Dermis lymphatic vessel endothelial cell (primary cell): ENCODE results near the gene TROAP. TPM values are rescaled to one million over a fixed set of nuclear protein-coding genes. Genes with fewer than 3 reads are reported as not detected.

ENCODE experiments used
- total RNA-seq: library from RNA; depleted of rRNA; stranded (reverse); fragments of >200 nt; gene quantifications from 2 replicates; pipeline ENCODE4 v1.2.1, GENCODE V29; 2014

Gene TROAP
- 1.5 and 2.2 TPM in 2 replicates for total RNA-seq

GRCh38 chr12:49322708-49323523, at the start of gene TROAP:
TROAP (plus strand) TSS chr12:49323255; CDS start chr12:49323609, 354 bp downstream.

GRCh38 chr12:49295082-49295936, 27.7 kb upstream of the TROAP start, which contains the start of gene PRPH:
PRPH (plus strand) TSS chr12:49295147; CDS start chr12:49295201, 54 bp downstream.

GRCh38 chr12:49336645-49337584, 13.9 kb downstream of the TROAP start, which contains the start of gene C1QL4:
C1QL4 (minus strand) TSS chr12:49337188; CDS start chr12:49336477, 711 bp downstream.

GRCh38 chr12:49346659-49347310, 23.7 kb downstream of the TROAP start, which contains the start of gene DNAJC22:
DNAJC22 (plus strand) TSS chr12:49346888; CDS start chr12:49348873, 1,985 bp downstream.

GRCh38 chr12:49367381-49368239, 44.6 kb downstream of the TROAP start, which contains the start of gene SPATS2:
SPATS2 (plus strand) TSS chr12:49367462; CDS start chr12:49461013, 93,551 bp downstream.

Other genes with a start within 250 kb of the TROAP start
- gene DHH, start 228.5 kb upstream of the TROAP start, total RNA-seq: 0.26 and 0.33 TPM in 2 replicates
- gene LMBR1L, start 212.4 kb upstream of the TROAP start, total RNA-seq: 75.0 and 82.4 TPM in 2 replicates
- 428 and 433 TPM in 2 replicates for gene TUBA1B, start 191.9 kb upstream of the TROAP start, total RNA-seq
- gene TUBA1A, start 134.2 kb upstream of the TROAP start, total RNA-seq: 454 and 466 TPM in 2 replicates
- gene TUBA1C, start 58.2 kb upstream of the TROAP start, total RNA-seq: 79.7 and 102 TPM in 2 replicates
- not detected in 2 replicates for gene PRPH, start 28.1 kb upstream of the TROAP start, total RNA-seq
- gene C1QL4, start 13.9 kb downstream of the TROAP start, total RNA-seq: not detected in 2 replicates
- gene DNAJC22, start 23.6 kb downstream of the TROAP start, total RNA-seq: 0.22 and 0.52 TPM in 2 replicates
- gene SPATS2, start 44.2 kb downstream of the TROAP start, total RNA-seq: 12.1 and 16.4 TPM in 2 replicates
- 0.09 TPM in 1 of 2 replicates, not detected in the other for gene KCNH3, start 215.8 kb downstream of the TROAP start, total RNA-seq
- 41.7 and 43.9 TPM in 2 replicates for gene MCRS1, start 244.9 kb downstream of the TROAP start, total RNA-seq